Esophagus muscularis mucosa (tissue), 4 donors: ENCODE measurements around the gene PTGIS. TPM values are rescaled to one million over a fixed set of nuclear protein-coding genes. Genes with fewer than 3 reads are reported as not detected.

Experiments
- DNase-seq: peaks from one replicate; pipeline ENCODE4 v3.0.0-alpha.2; 2017; ENCODE audit errors: extremely low spot score
- H3K27ac ChIP-seq, 4 donors: fragments of 200-600 bp; sonication (generic); replicated peaks in 1 of 4; 1 replicate in 3 of 4; 2 replicates in 1 of 4; pipeline ENCODE4 v1.5.1; 2016 to 2019; ENCODE audit warnings: mild to moderate bottlenecking in 1 of 4
- H3K27me3 ChIP-seq, 4 donors: fragments of 200-600 bp; sonication (generic); one replicate each; pipeline versions ENCODE4 v1.5.1 to v1.6.0; 2016 to 2019
- H3K36me3 ChIP-seq, 4 donors: fragments of 200-600 bp; sonication (generic); one replicate each; pipeline ENCODE4 v1.5.1; 2016 to 2019
- H3K4me1 ChIP-seq, 4 donors: fragments of 200-600 bp; sonication (generic); one replicate each; pipeline ENCODE4 v1.5.1; 2016 to 2019
- H3K4me3 ChIP-seq, 4 donors: fragments of 200-600 bp; sonication (generic); 1 replicate in 2 of 4; 2 replicates in 2 of 4; pipeline ENCODE4 v1.5.1; 2016 to 2019; ENCODE audit warnings: mild to moderate bottlenecking in 4 of 4, moderate library complexity in 1 of 4
- H3K9me3 ChIP-seq, 4 donors: fragments of 200-600 bp; sonication (generic); 1 replicate in 3 of 4; 2 replicates in 1 of 4; pipeline ENCODE4 v1.5.1; 2016 to 2019
- EP300 ChIP-seq: sonication (generic); formaldehyde crosslinking; IDR thresholded peaks from one replicate; pipeline ENCODE4 v1.6.1; 2017; ENCODE audit warnings: antibody characterized with exemption
- POLR2A ChIP-seq: fragments of 450-650 bp; IDR thresholded peaks from one replicate; pipeline ENCODE4 v1.6.1; 2017; ENCODE audit warnings: antibody characterized with exemption, moderate library complexity, mild to moderate bottlenecking, low read depth
- POLR2AphosphoS5 ChIP-seq, 2 donors: sonication (generic); formaldehyde crosslinking; IDR thresholded peaks; one replicate each; pipeline ENCODE4 v1.6.1; 2017; ENCODE audit warnings: antibody characterized with exemption in 2 of 2
- WGBS: methylation state at CpG from one replicate; pipeline ENCODE4 v1.1.5; 2018; 5-methylcytosine and 5-hydroxymethylcytosine counted together
- intact Hi-C: fragments of 100-400 bp; cut with DNase I; formaldehyde crosslinking; loops from one replicate; pipeline ENCODE4 v1.15.1; 2023
- total RNA-seq, 4 donors: library from RNA; depleted of rRNA; stranded (reverse); fragments of >200 nt; gene quantifications; one replicate each; pipeline versions ENCODE4 v1.1.0 to v1.2.1, GENCODE V29; 2016
- TF ChIP-seq, protein P1 (sequence below), 3 experiments: fragments of 200-600 bp in 2 of 3; fragments of 450-650 bp in 1 of 3; sonication (generic) in 2 of 3; IDR thresholded peaks; one replicate each; pipeline ENCODE4 v1.5.1; 2017 to 2019; ENCODE audit warnings: antibody characterized with exemption in 3 of 3, mild to moderate bottlenecking in 2 of 3, moderate library complexity in 1 of 3

The PTGIS gene
- total RNA-seq, 4 donors from 2014 or later, result 107 to 217 (median 130) TPM

DNA sequence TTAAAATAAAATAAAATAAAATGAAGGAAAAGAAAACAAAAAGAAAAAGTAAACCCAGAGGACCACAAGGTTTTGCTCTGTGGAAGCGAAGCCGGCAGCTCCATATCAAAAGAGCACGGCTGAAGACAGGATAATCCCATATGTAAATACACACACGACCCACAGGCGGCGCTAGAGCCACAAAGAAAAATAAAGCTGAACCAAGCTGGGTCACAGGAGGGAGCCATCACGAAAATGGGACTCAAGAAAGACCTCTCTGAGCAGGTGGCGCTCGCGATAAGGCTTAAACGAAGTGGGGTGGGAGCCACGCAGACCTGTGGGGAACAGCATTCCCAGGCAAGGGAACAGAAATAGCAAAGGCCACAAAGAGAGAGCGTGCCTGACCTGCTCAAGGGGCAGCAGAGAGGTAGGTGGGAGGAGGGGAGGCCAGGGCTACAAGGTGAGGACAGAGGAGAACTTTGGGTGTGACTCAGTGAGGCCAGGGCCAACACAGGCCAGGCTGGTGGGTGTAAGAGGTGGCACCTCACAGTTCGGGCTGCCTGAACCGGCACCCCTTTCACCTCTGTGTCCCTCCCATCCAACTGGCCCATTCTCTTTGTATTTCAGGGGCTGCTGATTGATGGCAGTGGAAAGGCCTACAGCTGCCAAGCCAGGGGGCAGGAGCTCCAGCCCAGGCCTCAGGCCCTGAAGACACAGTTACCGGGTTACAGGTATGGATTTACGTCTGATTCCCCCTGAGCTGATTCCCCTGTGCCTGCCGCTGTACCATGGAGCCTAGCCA lies 26.0 kb downstream of the PTGIS start:
- intact Hi-C loops, result loop anchor here (2.0 to 10.0 kb wide), 2 partner anchors 67 to 303 kb away; no protein-coding TSS in a partner anchor
- DNase-seq, result peak; percentile 94
- Histone ChIP-seq H3K4me1 (peaks cover 0 to 9% (median 3%) of the 10 kb centered on the region in 4 donors), H3K9me3 (no peaks in the 10 kb centered on the region), H3K36me3 (peaks cover 6 to 80% (median 32%) of the 10 kb centered on the region in 4 donors), H3K4me3 (no peak overlapping the region), H3K27me3 (no peaks in the 10 kb centered on the region), H3K27ac (peak overlapping the region in 3 of 4 donors; percentile 16 to 40 (median 32))
- WGBS, result 51% methylated on average over 18 of the region's 18 CpGs
- TF ChIP-seq POLR2A, result no peak
- TF ChIP-seq, protein P1, sequence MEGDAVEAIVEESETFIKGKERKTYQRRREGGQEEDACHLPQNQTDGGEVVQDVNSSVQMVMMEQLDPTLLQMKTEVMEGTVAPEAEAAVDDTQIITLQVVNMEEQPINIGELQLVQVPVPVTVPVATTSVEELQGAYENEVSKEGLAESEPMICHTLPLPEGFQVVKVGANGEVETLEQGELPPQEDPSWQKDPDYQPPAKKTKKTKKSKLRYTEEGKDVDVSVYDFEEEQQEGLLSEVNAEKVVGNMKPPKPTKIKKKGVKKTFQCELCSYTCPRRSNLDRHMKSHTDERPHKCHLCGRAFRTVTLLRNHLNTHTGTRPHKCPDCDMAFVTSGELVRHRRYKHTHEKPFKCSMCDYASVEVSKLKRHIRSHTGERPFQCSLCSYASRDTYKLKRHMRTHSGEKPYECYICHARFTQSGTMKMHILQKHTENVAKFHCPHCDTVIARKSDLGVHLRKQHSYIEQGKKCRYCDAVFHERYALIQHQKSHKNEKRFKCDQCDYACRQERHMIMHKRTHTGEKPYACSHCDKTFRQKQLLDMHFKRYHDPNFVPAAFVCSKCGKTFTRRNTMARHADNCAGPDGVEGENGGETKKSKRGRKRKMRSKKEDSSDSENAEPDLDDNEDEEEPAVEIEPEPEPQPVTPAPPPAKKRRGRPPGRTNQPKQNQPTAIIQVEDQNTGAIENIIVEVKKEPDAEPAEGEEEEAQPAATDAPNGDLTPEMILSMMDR (IDR thresholded peaks at IDR 0.05), result peak; percentile 79 to 94 (median 82)

DNA sequence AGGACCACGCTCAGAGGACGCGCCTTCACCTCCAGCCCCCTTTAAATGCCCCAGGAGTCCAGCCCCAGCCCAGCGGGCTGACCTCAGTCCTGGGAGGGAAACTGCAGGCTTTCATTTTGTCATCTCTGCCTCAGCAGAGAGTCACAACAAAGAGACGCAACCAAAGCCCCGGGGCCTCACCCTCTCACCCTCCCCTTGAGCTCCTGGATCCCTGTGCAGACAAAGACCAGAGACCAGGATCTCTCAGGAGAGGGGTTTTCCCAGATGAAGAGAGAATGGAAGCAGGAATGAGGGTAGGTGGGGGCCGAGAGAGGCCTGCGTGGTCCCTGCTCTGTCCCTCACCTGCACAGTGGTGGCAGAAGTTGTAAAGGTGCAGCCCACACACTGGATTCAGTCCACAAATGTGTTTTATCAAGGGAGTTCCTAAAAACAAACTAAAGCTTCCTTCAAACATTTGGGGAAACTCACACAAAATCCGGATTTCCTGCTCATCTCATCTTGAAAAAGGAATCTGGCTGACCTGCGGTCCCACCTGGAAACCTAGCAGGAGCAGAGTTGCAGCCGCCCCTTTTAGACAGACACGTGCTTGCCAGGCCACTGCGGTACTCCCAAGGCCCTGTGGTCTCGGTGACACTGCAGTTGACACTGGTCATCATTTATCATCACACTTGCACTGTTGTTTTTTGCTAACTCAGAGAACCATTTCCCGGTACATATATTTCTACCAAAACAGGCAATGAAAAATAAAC lies 27.1 kb downstream of the PTGIS start:
- intact Hi-C loops, result loop anchor here (2.0 to 10.0 kb wide), 2 partner anchors 68 to 304 kb away; no protein-coding TSS in a partner anchor
- WGBS, result 82% methylated on average over 15 of the region's 15 CpGs
- H3K36me3 ChIP-seq, result peaks cover 6 to 75% (median 32%) of the 10 kb centered on the region in 4 donors
- DNase-seq, result no peak
- H3K4me3 ChIP-seq, result no peak overlapping the region
- H3K27ac ChIP-seq, result no peak overlapping the region
- TF ChIP-seq POLR2AphosphoS5 (IDR thresholded peaks at IDR 0.05) (no peak), POLR2A (no peak), EP300 (no peak)
- TF ChIP-seq, protein P1 (IDR thresholded peaks at IDR 0.05), result no peak
- no peaks in the 10 kb centered on the region for H3K27me3 ChIP-seq
- no peaks in the 10 kb centered on the region for H3K9me3 ChIP-seq
- peaks cover 0 to 9% (median 3%) of the 10 kb centered on the region in 4 donors for H3K4me1 ChIP-seq

DNA sequence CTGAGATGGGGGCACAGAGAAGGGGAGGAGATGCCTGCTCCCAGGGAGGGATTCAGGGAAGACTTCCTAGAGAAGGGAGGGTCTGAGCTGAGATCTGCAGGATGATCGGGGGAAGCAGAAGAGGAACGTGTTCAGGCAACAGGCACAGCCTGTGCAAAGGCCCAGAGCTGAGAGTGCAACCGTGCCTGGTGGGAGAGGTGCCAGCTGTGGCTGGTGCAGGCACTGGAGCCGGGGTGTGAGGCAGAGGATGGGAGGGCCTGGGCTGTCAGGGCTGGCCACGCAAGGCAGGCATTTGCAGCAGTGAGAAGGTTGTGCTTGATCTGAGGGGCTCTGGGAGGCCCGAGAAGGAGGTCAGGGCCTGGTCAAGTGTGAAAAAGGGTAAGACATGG lies 27.7 kb downstream of the PTGIS start:
- intact Hi-C loops, result loop anchor here (2.0 to 10.0 kb wide), 2 partner anchors 69 to 305 kb away; no protein-coding TSS in a partner anchor
- peaks cover 6 to 68% (median 30%) of the 10 kb centered on the region in 4 donors for H3K36me3 ChIP-seq
- 87% methylated on average over 6 of the region's 6 CpGs for WGBS

DNA sequence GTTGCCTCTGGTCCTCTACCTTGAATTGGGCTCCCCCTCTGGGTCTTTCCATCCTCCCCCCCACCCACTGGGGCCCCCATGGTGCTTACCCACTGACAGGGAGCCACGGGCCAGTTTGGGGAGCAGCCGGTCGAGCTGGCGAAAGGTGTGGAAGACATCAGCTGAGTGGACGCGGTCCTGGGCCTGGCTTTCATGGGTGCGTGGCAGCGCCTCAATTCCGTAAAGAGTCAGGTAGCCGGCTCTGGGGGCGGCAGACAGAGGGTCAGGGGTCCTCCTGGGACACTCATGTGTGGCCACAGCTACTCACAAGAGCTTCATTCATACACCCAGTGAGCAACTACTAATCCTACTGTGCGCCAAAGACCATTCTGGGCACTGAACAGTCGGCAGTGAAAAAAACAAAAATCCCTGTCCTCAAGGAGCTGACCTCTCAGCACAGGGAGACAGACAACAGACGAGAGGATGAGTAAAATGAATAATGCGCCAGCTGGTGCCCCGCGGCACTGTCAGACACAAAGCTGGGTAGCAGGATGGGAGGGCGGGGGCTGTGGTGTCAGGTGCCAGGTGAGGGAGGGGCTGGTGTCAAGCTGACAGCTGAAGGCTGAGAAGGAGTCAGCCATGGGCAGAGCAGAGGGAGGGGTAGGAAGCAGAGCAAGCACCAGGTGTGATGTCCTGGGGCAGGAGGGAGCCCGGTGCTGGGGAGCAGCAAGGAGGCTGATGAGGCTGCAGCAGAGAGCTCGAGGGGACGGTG lies 28.3 kb downstream of the PTGIS start:
- no peaks in the 10 kb centered on the region for H3K27me3 ChIP-seq
- no peak overlapping the region for H3K4me3 ChIP-seq
- WGBS, result 91% methylated on average over 12 of the region's 21 CpGs
- H3K27ac ChIP-seq, result no peak overlapping the region
- peaks cover 6 to 66% (median 30%) of the 10 kb centered on the region in 4 donors for H3K36me3 ChIP-seq
- H3K4me1 ChIP-seq, result peaks cover 0 to 9% (median 3%) of the 10 kb centered on the region in 4 donors
- intact Hi-C loops, result loop anchor here (2.0 to 10.0 kb wide), 3 partner anchors 69 to 305 kb away; no protein-coding TSS in a partner anchor
- H3K9me3 ChIP-seq, result no peaks in the 10 kb centered on the region
- no peak for TF ChIP-seq POLR2AphosphoS5 (IDR thresholded peaks at IDR 0.05)
- no peak for DNase-seq

More for the DNA sequence above, 27.7 kb downstream of the PTGIS start:
- Histone ChIP-seq H3K9me3 (no peaks in the 10 kb centered on the region), H3K4me1 (peaks cover 0 to 9% (median 3%) of the 10 kb centered on the region in 4 donors), H3K4me3 (no peak overlapping the region), H3K27ac (no peak overlapping the region), H3K27me3 (no peaks in the 10 kb centered on the region)
- no peak for DNase-seq
- TF ChIP-seq, protein P1 (IDR thresholded peaks at IDR 0.05), result no peak
- TF ChIP-seq EP300, result no peak
- no peak for TF ChIP-seq POLR2A
- no peak for TF ChIP-seq POLR2AphosphoS5 (IDR thresholded peaks at IDR 0.05)
